HG03095 (cell line): Measurements from ENCODE around the gene TMEM271.

Experiments used
- ATAC-seq: cut with Tn5 transposase; IDR thresholded peaks from one replicate; pipeline ENCODE4 v1.9.1; 2021; ENCODE audit warnings: moderate library complexity; ENCODE audit not compliant: unreplicated experiment

TMEM271 gene

DNA sequence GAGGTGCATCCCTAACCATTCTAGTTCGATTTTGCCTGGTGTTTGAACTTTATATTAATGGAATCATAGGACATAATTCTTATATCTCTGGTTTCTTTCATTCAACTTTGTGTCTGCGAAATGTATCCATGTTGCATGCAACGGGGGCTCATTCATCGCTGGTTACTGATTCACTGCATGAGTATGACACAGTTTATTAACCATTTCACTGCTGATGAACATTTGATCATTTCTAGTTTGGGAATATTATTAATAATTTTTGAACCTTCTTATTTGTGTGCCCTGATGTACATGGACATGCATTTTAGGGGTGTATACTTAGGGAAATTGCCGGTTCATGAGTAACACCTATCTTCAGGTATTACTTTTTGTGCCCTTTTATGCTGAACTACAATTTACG lies 5.1 kb upstream of the TMEM271 start:
- no peak for ATAC-seq

DNA sequence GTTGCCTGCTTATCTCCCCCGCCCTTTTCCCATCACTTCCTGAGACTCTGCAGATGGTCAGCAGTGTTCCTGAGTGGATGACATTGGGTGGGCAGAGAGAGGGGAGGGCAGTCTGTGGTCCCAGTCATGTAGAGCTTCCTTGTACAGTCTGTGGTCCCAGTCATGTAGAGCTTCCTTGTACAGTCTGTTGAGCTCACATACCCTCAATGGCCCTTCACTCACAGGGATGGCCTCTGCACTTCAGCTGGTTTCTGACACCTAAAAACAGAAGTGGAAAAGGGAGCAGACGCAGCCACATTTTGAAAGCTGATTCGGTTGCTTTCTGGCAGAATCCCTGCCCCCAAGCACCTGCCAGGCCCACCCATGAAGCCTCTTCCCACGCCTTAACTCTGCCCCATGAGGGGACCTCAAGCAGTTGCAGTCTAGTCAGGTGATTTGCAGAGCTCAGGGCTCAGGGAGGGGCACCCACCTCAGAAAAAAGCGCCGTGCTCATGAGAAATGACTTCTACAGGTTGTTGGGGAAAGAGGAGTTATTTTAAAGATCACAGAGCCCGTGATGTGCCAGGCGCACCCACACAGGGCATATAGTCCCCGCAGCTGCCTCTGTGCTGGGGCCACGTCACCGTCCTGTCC lies 3.6 kb upstream of the TMEM271 start:
- ATAC-seq = no peak

DNA sequence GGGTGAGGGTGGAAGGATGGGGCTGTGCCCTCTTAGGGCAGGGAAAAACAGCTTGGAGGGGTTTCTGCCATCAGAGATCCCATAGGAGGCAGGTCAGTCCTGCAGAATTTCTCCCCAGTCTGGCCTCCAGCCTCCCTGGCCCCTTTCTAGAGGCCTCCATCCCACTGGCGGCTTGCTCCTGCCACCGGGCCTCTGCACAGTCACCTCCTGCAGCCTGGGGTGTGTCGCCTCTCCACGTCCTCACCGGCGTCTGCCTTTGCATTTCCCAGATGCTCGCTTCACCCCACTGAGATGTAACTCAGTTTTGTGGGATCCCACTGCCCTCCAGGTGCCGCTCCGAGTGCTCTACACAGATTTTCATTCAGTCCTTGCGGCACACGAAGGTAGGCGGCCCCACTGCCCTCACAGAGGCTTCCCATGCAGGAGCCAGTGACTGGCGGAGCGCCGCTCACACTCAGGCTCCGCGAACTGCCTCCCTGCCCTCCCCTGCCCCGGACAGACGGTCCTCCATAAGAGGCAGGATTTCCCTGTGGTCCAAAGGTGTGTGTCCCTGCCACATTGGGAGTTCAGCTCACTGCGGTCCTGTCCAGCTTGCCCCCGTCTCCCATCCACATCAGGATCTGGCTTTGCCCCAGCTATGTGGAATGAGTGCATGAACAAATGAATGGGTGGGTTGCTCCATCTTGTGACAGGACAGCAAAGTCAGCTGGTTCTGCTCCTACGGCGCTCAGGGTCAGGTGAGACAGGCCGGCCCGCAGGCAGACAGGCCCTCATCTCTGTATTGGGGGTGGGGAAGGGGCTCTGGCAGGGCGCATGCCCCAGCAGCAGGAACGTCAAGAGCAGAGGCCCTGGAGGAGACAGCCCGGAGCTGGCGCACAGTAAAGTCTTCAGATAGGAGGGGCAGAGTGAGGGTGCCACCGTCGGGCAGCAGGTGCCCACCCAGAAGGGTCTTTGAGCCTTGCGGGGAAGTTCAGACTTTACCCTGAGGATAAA lies 2.7 kb upstream of the TMEM271 start:
- ATAC-seq = no peak

DNA sequence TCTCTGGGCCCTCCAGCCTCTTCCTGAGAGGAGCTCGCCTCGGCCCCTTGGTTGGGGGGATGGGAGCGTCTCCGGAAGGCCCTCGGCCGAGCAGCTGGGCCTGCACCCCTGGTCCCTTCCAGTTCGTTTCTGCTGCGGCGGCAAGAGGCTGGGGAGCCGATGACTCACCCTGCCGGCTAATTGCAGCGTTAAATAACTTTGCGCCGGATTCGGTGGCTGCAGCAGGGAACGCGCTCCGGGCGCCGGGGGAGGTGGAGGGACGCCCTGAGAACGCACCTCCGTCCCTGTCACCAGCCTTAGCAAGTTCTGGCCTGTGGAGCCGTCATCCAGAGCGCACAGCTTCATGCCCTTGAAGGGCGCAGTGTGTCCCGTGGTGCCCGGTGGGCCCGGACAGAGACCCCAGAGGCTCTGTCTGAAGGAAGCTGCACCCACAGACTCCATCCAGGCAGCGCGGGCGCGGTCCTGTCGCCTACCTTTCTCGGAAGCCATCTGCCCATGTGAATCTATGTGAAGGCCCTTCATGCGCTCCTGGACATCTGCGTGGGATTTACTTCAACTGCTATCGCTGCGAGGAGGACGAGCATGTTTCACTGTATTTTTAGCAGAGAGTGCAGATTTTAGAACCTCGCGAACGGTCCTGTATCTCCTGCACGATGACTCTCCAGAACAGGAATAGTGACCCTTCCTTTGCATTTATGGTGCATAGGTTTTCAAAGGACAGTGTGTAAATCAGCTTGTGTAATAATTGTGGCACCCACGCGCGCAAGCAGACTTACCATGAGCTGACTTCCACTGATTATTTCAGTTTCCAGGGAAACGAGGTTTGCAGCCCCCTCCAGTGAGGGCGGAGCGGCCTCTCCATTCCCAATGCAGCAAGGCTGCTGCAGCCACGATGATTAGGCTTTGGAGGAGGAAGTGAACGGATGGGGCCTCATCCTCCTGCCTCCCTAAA lies 1.7 kb upstream of the TMEM271 start:
- no peak for ATAC-seq

DNA sequence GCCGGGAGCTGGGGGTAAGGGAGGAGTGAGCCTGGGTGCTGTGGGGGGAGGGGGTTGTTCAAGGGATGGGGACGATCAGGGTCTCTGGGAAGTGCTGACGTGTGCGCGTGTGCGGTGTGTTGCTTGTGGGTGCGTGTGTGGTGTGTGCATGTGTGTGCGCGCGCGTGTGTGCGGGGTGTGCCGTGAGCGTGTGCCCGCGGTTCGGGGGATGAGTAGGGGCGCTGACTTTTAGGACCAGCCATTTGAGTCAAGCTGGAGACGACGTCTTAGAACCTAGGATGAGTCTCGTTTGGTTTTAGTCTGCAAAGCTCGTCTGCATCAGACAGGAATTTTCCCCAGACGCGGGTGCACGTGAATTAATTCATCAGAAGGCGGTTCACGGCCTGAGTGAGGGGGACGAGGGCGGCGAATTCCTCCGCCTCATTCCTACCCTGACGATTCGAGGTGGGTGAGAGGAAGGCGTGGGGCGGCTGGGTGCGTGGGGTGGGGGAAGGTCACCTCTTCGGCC lies 950 bp upstream of the TMEM271 start:
- ATAC-seq = no peak

DNA sequence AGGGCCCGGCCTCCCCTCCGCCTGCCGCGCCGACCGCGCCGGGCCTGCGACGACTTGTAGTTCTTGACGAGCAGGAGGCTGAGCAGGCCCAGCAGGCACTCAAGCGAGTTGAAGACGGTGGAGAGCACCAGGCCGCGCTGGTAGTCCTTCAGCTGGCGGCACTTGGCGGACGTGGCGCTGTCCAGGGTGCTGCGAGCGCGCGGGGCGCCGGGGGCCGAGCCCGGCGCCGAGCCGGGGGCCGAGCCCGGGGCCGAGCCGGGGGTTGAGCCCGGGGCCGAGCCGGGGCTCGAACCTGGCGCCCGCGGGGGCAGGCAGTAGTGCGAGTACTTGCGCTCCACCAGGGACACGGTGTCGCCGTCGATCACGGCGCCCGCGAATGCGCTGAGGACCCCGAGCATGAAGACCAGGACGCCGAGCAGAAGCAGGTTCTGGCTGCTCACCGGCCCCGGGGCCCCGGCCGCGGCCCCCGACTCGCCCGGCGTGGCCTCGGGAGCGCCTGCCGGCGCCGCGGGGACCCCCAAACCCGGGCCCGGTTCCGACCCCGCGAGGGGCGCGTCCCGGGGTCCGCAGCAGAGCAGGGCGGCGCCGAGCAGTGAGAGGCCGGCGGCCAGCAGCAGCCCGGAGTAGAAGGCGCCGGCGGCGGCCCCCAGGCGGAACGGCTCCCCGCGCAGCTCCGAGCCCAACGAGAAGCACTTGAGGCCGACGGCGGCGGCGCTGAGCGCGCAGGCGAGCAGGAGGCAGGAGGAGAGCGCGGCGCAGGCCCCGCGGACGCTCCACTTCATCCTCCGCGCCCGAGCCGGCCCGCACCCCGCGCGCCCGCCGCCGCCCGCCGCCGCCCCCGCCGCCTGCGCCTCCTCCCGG lies 584 bp downstream of the TMEM271 start:
- ATAC-seq = no peak

DNA sequence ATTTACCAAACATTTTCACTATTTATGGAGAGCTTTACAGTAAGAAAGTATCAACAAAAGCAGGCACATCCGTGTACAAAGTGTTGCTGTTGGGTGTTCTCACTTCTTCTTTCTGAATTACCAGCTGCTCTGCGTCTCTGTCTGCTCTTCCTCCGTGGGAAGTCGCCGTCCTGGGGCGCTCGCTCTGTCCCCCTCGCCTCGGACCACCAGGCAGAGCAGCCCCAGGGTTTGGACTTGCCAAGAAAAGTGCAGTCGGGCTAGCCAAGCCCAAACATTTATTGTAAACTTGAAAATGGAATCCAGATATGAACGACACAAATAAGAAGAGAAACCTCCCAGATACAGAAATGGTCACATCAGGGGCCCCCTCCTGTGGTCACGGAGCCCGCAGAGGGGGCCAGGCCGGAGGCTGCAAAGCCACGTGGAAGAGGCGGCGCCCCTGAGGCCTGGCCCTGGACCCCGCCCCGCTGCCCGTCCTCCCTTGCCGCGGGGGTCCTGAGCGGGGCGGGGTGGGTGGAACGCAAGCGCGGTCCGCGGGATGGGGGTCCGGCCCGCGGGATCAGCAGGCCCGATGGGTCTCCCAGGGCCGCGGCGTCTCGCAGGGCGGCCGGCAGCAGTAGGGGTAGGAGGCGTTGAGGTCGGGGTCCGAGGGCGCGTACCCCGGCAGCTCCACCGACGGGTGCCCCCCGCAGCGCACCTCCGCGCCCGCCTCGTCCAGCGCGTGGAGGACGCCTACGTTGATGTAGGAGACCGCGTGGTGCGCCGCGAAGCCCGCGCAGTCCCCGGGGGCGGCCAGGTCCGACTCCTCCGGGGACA lies 1.5 kb downstream of the TMEM271 start:
- ATAC-seq = no peak

DNA sequence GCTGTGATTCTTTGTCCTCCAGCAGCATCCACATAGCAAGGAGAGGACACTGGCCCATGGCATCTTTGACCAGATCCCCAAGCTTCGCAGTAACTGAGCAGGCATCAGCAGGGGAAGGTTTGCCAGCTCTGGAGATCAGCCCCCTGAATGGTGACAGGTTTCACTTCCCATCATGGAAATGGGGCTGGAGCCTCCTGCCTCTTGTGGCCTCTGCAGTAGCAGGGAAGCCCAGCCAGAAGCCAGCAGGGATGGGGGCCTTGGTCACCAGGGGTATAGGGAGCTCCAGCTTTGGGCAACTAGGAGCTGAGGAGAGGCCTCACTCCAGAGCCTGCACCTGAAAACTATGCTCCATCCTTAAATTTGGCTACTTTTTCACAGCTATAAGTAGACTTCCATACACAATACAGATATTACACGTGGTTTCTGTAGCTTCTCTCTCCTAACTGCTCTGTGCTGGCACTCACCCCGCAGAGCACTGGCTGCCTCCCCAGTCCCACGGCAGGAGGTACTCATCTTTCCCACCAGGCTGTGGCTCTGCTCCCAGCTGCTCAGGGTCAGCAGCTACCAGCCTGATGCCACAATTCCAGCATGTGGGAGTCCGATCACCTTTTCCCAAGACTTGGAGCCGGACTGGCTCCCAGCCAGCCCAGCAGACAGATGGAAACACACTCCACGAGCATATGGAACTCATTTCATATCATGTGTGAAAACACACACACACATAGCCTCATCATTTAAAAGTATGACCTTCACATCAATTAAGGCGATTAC lies 2.8 kb downstream of the TMEM271 start:
- ATAC-seq = no peak

DNA sequence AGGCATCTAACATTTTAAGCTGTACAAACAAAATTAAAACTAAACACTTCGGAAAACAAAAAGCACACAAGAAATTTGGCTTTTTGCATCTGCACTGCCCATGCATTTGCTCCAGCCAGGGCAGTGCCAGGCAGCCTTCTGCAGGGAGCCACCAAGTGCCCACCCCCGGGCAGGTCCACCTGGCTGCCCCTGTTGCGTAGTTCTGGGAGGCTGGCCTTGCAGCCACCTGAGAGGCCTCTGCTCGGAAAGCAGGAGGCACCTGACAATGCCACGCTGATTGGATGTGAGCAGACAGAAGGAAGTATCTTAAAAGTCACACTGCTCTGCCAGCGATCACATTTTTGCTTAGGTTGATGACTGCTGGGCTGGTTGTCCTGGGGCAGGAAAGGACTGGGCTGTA lies 3.5 kb downstream of the TMEM271 start:
- ATAC-seq = no peak

DNA sequence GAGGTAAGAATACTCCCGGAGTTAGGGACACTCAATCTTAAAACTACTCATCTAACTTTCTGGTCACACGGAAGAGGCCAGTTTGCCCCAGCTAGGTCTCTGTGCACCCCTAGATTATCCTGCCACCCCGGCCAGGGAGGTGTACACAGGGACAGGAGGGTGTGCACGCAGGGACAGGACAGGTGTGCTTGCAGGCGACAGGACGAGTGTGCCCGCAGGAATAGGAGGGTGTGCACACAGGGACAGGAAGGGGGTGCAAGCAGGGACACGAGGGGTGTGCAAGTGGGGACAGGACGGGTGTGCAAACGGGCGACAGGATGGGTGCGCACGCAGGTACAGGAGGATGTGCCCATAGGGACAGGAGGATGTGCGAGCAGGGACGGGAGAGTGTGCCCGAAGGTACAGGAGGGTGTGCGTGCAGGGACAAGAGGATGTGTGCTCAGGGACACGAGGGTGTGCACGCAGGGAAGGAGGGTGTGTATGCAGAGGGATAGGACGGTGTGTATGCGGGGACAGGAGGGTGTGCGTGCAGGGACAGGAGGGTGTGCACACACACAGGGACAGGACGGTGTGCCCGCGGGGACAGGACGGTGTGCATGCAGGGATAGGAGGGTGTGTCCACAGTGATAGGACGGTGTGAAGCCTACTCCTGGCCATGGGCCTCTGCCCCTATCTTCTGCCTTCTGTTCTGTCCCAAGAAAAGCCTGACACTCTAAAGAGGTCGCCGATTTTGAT lies 4.1 kb downstream of the TMEM271 start:
- ATAC-seq = no peak

GRCh38 chr4:570754-571153 lies 5.3 kb downstream of the TMEM271 start:
- no peak for ATAC-seq

- ATAC-seq = no peak
These were observed 6.0 kb downstream of the TMEM271 start for GRCh38 chr4:569958-570667.

GRCh38 chr4:568962-569361 lies 7.1 kb downstream of the TMEM271 start:
- no peak for ATAC-seq

DNA sequence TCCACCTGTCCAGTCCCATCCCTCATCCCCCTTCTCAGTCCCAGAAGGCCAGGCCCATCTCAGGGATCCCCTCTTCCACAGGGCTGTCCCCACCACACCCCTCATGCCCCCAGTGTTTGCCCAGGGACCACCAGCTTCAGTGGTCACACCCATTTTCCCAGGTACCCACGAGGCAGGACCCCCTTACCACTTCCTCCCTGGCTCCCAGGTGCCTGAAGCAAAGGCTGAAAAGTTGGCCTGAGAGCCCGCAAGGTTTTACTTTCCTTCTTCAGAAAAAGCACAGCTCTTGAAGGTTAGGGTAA lies 7.8 kb downstream of the TMEM271 start:
- ATAC-seq = no peak

DNA sequence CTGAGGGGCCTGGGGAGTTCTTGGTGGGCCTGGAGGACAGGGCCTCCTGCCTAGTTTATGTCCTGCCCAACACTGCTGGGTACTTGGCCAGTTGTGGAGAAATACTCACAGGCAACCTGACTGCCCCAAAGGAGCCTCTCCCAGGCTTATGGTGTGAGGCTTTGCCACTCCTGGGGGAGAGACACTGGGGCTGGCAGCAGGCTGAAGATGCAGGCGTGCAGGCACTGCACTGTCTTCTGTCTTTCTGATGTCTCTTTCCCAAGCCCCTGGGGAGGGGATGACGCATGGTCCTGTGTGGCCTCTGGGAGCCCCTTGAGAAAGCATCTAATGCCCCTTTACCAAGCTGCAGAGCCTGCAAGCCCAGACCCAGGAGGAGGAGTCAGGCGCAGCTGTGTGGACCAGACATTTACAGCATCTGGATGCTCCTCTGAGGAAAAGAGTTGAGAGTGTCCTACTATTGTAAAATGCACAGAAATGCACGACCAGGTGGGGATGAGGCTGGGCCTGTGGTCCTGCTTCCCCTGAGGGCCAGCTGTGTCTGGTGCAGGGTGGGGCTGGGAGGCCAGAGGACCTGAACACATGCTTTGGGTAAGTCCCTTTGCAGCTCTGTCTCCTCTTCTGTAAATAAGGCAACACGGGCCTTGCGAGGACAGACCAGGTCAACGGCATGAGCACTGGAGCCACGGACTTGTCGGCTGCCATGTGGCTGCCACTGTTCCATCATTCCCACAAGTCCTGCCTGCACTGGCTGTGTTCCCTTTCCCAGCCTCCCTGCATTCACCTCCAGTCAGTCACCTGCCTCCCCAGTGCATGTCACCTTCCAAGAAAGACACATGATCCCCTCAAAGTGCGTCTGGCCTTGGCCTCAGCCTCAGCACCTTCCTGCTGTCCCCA lies 8.4 kb downstream of the TMEM271 start:
- ATAC-seq = no peak
